HepG2 (cell line): ENCODE results near the gene ITPK1. TPM values are rescaled to one million over a fixed set of nuclear protein-coding genes. Genes with fewer than 3 reads are reported as not detected.
A peak's percentile ranks its signal among the peaks of the same experiment; 100 is the strongest.

ENCODE experiments used
- ATAC-seq: fragments of 200-7000 bp; cut with Tn5 transposase; 3 replicates; pipeline ENCODE4 v1.9.1; 2020; ENCODE audit warnings: mild to moderate bottlenecking, moderate library complexity
- BruUV-seq: library from RNA; stranded (reverse); fragments of 400-500 nt; replicated peaks from 2 replicates; lab custom pipeline; 2021; lab: Mats Ljungman, UMichigan
- CTCF ChIA-PET: fragments of 300-600 bp; formaldehyde crosslinking; extraction: SDS; loops from one replicate; lab custom pipeline; 2021; ENCODE audit warnings: low total read pairs, inconsistent platforms, low intra/inter-chr PET ratio; lab: Yijun Ruan, JAX
- POLR2A ChIA-PET: fragments of 350-600 bp; sonication (Branson Sonifier 250); formaldehyde crosslinking; loops from one replicate; lab custom pipeline; 2020; ENCODE audit warnings: antibody characterized with exemption, inconsistent platforms; lab: Yijun Ruan, JAX
- DNase-seq: peaks from one replicate; pipeline ENCODE4 v3.0.0-alpha.2; 2015; ENCODE audit warnings: low spot score
- FAIRE-seq: peaks from 3 replicates; lab custom pipeline; 2011; peaks lifted over from hg19 to GRCh38; lab: Jason Lieb, UNC
- H2AFZ ChIP-seq: one replicate; pipeline ENCODE4 v1.6.1; 2011; ENCODE audit warnings: low read length, inconsistent platforms
- H3K27ac ChIP-seq: fragments of 300-600 bp; 3 replicates; pipeline ENCODE4 v1.8.0; 2011; ENCODE audit warnings: mixed run types, mild to moderate bottlenecking, mixed read lengths, low read length, inconsistent platforms; ENCODE audit not compliant: insufficient read depth; ENCODE audit errors: extremely low read length
- H3K27me3 ChIP-seq, 2 experiments: fragments of 200-600 bp in 1 of 2; 2 replicates in 1 of 2; 3 replicates in 1 of 2; pipeline versions ENCODE4 v1.6.0 to v1.8.0; 2011; ENCODE audit warnings: low read length in 2 of 2, mild to moderate bottlenecking in 2 of 2, moderate library complexity in 2 of 2, inconsistent platforms in 1 of 2; ENCODE audit not compliant: insufficient read depth in 2 of 2, control insufficient read depth in 1 of 2
- H3K36me3 ChIP-seq, 2 experiments: fragments of 200-600 bp in 1 of 2; replicated peaks in 1 of 2; 2 replicates in 1 of 2; 3 replicates in 1 of 2; pipeline versions ENCODE4 v1.5.1 to v1.8.0; 2011; ENCODE audit warnings: low read length in 2 of 2, inconsistent platforms in 1 of 2; ENCODE audit not compliant: insufficient read depth in 2 of 2, control insufficient read depth in 1 of 2
- H3K4me1 ChIP-seq: 2 replicates; pipeline ENCODE4 v1.5.1; 2012; ENCODE audit warnings: low read length, inconsistent platforms; ENCODE audit not compliant: insufficient read depth
- H3K4me2 ChIP-seq: 2 replicates; pipeline ENCODE4 v1.6.0; 2011; ENCODE audit warnings: low read depth, low read length, inconsistent platforms
- H3K4me3 ChIP-seq, 3 experiments: fragments of 200-600 bp in 1 of 3; sonication (generic), shearing (Covaris generic) in 1 of 3; replicated peaks in 1 of 3; 2 replicates each; pipeline ENCODE4 v1.5.1; 2011 to 2016; ENCODE audit warnings: low read length in 3 of 3, inconsistent platforms in 2 of 3, low read depth in 2 of 3, mild to moderate bottlenecking in 2 of 3, control low read depth in 1 of 3, mixed read lengths in 1 of 3; ENCODE audit not compliant: insufficient read depth in 1 of 3
- H3K79me2 ChIP-seq: one replicate; pipeline ENCODE4 v1.6.1; 2011; ENCODE audit warnings: low read length, inconsistent platforms; ENCODE audit not compliant: insufficient read depth
- H3K9ac ChIP-seq: 2 replicates; pipeline ENCODE4 v1.6.0; 2011; ENCODE audit warnings: mild to moderate bottlenecking, low read depth, low read length, inconsistent platforms; ENCODE audit not compliant: insufficient read depth
- H3K9me3 ChIP-seq: 2 replicates; pipeline ENCODE4 v1.5.1; 2012; ENCODE audit warnings: mild to moderate bottlenecking, low read length
- H4K20me1 ChIP-seq: 2 replicates; pipeline ENCODE4 v1.6.0; 2011; ENCODE audit warnings: inconsistent platforms, mild to moderate bottlenecking, low read length, moderate library complexity; ENCODE audit not compliant: insufficient read depth
- AKAP8 ChIP-seq: sonication (generic); formaldehyde crosslinking; IDR thresholded peaks from 2 replicates; pipeline ENCODE4 v1.5.1; 2020; ENCODE audit warnings: mild to moderate bottlenecking, missing genetic modification reagents
- ATRX ChIP-seq: sonication (generic); formaldehyde crosslinking; IDR thresholded peaks from 2 replicates; pipeline ENCODE4 v1.4.0; 2020; ENCODE audit warnings: missing genetic modification reagents, borderline replicate concordance
- HNF4G ChIP-seq, 2 experiments: sonication (generic) in 1 of 2; formaldehyde crosslinking in 1 of 2; IDR thresholded peaks; 2 replicates each; pipeline versions ENCODE4 v1.4.0 to v1.6.1; 2011 to 2020; ENCODE audit warnings: borderline replicate concordance in 2 of 2, low read depth in 2 of 2, mild to moderate bottlenecking in 2 of 2, low read length in 1 of 2, missing genetic modification reagents in 1 of 2, moderate library complexity in 1 of 2
- KAT2B ChIP-seq: fragments of 150-350 bp; IDR thresholded peaks from 2 replicates; pipeline ENCODE4 v1.6.1; 2014; ENCODE audit warnings: low read depth, low read length, borderline replicate concordance
- MAFF ChIP-seq: IDR thresholded peaks from 2 replicates; pipeline ENCODE4 v1.6.1; 2011; ENCODE audit warnings: low read depth, low read length, improper control_type of control experiment
- MAFK ChIP-seq, 2 experiments: IDR thresholded peaks in 1 of 2; conservative IDR thresholded peaks in 1 of 2; 2 replicates each; pipeline ENCODE4 v1.6.1; 2011; ENCODE audit warnings: improper control_type of control experiment in 2 of 2, low read length in 2 of 2
- SIN3B ChIP-seq: fragments of 150-350 bp; IDR thresholded peaks from 2 replicates; pipeline ENCODE4 v1.6.1; 2014; ENCODE audit warnings: low read length
- ZBTB26 ChIP-seq: IDR thresholded peaks from 2 replicates; pipeline ENCODE4 v1.6.1; 2016; ENCODE audit warnings: missing compliant biosample characterization, missing genetic modification reagents, borderline replicate concordance
- ZC3H13 ChIP-seq: sonication (generic); formaldehyde crosslinking; IDR thresholded peaks from 2 replicates; pipeline ENCODE4 v1.8.1; 2023; ENCODE audit warnings: mild to moderate bottlenecking, missing genetic modification reagents, moderate library complexity
- ZNF768 ChIP-seq: sonication (generic); formaldehyde crosslinking; IDR thresholded peaks from 2 replicates; pipeline ENCODE4 v1.4.0; 2020; ENCODE audit warnings: missing genetic modification reagents
- WGBS: methylation state at CpG from one replicate; pipeline ENCODE4 v1.1.6; 2017; ENCODE audit warnings: low lambda C conversion rate; 5-methylcytosine and 5-hydroxymethylcytosine counted together
- in situ Hi-C: cut with HindIII; loops from 2 replicates; pipeline ENCODE4 v1.10.0; 2017; ENCODE audit warnings: low pct_unique_long_range_greater_than_20kb; ENCODE audit not compliant: extremely low pct_ligation_motif_present
- intact Hi-C: fragments of 100-400 bp; cut with micrococcal nuclease; formaldehyde crosslinking; loops from one replicate; pipeline ENCODE4 v1.10.0; 2022; ENCODE audit not compliant: unreplicated experiment
- polyA plus RNA-seq, 8 experiments: library from polyadenylated mRNA; depleted of rRNA in 3 of 8; stranded (reverse) in 7 of 8; unstranded in 1 of 8; fragments of >200 nt; fragmentation: Illumina TruSeq in 4 of 8; extraction: Trizol in 4 of 8; gene quantifications; 2 replicates each; pipeline versions ENCODE4 v1.2.1 to v1.2.3, GENCODE V29; 2011 to 2016; ENCODE audit warnings: low read depth in 4 of 8, missing spikeins in 1 of 8, mixed read lengths in 1 of 8; ENCODE audit not compliant: insufficient read depth in 1 of 8
- total RNA-seq, 5 experiments: library from RNA; depleted of rRNA; stranded (reverse); fragments of >200 nt; fragmentation: Illumina TruSeq; extraction: Trizol; gene quantifications; 2 replicates each; pipeline ENCODE4 v1.2.3, GENCODE V29; 2016; ENCODE audit warnings: low read depth in 1 of 5

Gene ITPK1
- total and polyA plus RNA-seq, 2 of the 13 experiments (the other 11 are each of a cell fraction or from before 2014, with no cell fraction given): 20.5 to 47.5 TPM

GRCh38 chr14:93005838-93006237 is 109.9 kb downstream of the ITPK1 start:
- POLR2A ChIA-PET: no interaction called here
- no peak for TF ChIP-seq KAT2B
- TF ChIP-seq SIN3B: no peak
- no peak for TF ChIP-seq ATRX (CRISPR knock-in tag)
- peak; percentile 63; the same call in 1 of the 2 replicates for TF ChIP-seq ZNF768 (CRISPR knock-in tag)
- TF ChIP-seq ZC3H13 (CRISPR knock-in tag): no peak
- 83% methylated on average over 4 of the region's 8 CpGs for WGBS
- H4K20me1 ChIP-seq: no peaks in the 10 kb centered on the region
- H3K27me3 ChIP-seq: no peaks in the 10 kb centered on the region
- no peak overlapping the region for H3K4me2 ChIP-seq
- no peak for DNase-seq
- no peak for FAIRE-seq
- H3K79me2 ChIP-seq: no peaks in the 10 kb centered on the region
- no peak overlapping the region for H3K27ac ChIP-seq
- peaks cover 39% of the 10 kb centered on the region for H3K4me1 ChIP-seq
- no peak overlapping the region for H3K4me3 ChIP-seq
- no TSS peak for BruUV-seq
- no peaks in the 10 kb centered on the region for H3K9me3 ChIP-seq
- no peak overlapping the region for H3K9ac ChIP-seq
- intact Hi-C loops: no loop called here
- H3K36me3 ChIP-seq: peaks cover 0 to 1% of the 10 kb centered on the region in 2 experiments; a peak in 1 of 5 replicates
- no peak overlapping the region for H2AFZ ChIP-seq
- CTCF ChIA-PET: no interaction called here
- no peak for ATAC-seq
- in situ Hi-C loops: no loop called here

GRCh38 chr14:93005135-93005813 is 110.5 kb downstream of the ITPK1 start:
- BruUV-seq: no TSS peak

More at GRCh38 chr14:93005135-93005813, 110.5 kb downstream of the ITPK1 start:
- Histone ChIP-seq H3K27ac (no peak overlapping the region), H3K9ac (no peak overlapping the region), H3K27me3 (no peaks in the 10 kb centered on the region), H3K4me3 (no peak overlapping the region), H3K9me3 (no peaks in the 10 kb centered on the region), H2AFZ (no peak overlapping the region), H3K4me1 (peaks cover 34% of the 10 kb centered on the region), H3K4me2 (no peak overlapping the region), H4K20me1 (no peaks in the 10 kb centered on the region), H3K79me2 (no peaks in the 10 kb centered on the region), H3K36me3 (peaks cover 0 to 1% of the 10 kb centered on the region in 2 experiments; a peak in 1 of 5 replicates)
- peak; percentile 54 to 60; a peak in 3 of 4 replicates for TF ChIP-seq MAFK (conservative IDR thresholded peaks at IDR 0.05 in 1 of 2, IDR thresholded peaks at IDR 0.05 in 1 of 2; ENCODE audit: low read length in 2 of 2)
- TF ChIP-seq HNF4G (IDR thresholded peaks at IDR 0.05; ENCODE audit: borderline replicate concordance, low read depth, low read length): no peak
- no peak for TF ChIP-seq HNF4G (CRISPR knock-in tag; IDR thresholded peaks at IDR 0.05; ENCODE audit: borderline replicate concordance, low read depth)
- no peak for TF ChIP-seq AKAP8 (CRISPR knock-in tag)
- no peak for TF ChIP-seq ZBTB26 (CRISPR knock-in tag)
- peak; percentile 30; the same call in 1 of the 2 replicates for TF ChIP-seq MAFF
- FAIRE-seq (no peak), DNase-seq (no peak), ATAC-seq (no peak)
- in situ Hi-C loops: no loop called here
- 97% methylated on average over 7 of the region's 7 CpGs for WGBS
- ChIA-PET POLR2A (no interaction called here), CTCF (no interaction called here)
- intact Hi-C loops: no loop called here
